IMR-90 (cell line): ENCODE data around the gene S100A2. TPM values are rescaled to one million over a fixed set of nuclear protein-coding genes. Genes with fewer than 3 reads are reported as not detected.
"Not testable (repeated sequence)": the region's sequence is repeated elsewhere in the genome, so short reads cannot be mapped to it uniquely, and the experiment has no call there.

ENCODE experiments used
- ATAC-seq: fragments of 200-7000 bp; cut with Tn5 transposase; 2 replicates; pipeline ENCODE4 v1.9.1; 2020; ENCODE audit warnings: low read depth, mild to moderate bottlenecking, moderate library complexity
- BruUV-seq: library from RNA; stranded (reverse); fragments of 400-500 nt; replicated peaks from 2 replicates; lab custom pipeline; 2021; lab: Mats Ljungman, UMichigan
- CTCF ChIA-PET: fragments of 300-600 bp; formaldehyde crosslinking; extraction: SDS; loops from one replicate; lab custom pipeline; 2021; ENCODE audit warnings: antibody characterized with exemption; lab: Yijun Ruan, JAX
- POLR2A ChIA-PET: fragments of 300-600 bp; sonication (Branson Sonifier 250); formaldehyde crosslinking; loops from one replicate; lab custom pipeline; 2022; ENCODE audit warnings: antibody characterized with exemption; ENCODE audit not compliant: unreplicated experiment; lab: Charles Lee
- DNase-seq: peaks from one replicate; pipeline ENCODE4 v3.0.0; 2013
- H2AFZ ChIP-seq: replicated peaks from 2 replicates; pipeline ENCODE3; 2013; ENCODE audit warnings: low read length, mild to moderate bottlenecking; ENCODE audit not compliant: poor library complexity
- H2AK5ac ChIP-seq: 2 replicates; pipeline ENCODE4 v1.6.1; 2013; ENCODE audit warnings: low read depth, low read length, inconsistent platforms
- H2AK9ac ChIP-seq: replicated peaks from 2 replicates; pipeline ENCODE3; 2013; ENCODE audit warnings: mild to moderate bottlenecking, low read depth, low read length, moderate library complexity; ENCODE audit not compliant: poor library complexity
- H2BK120ac ChIP-seq: 2 replicates; pipeline ENCODE4 v1.6.1; 2013; ENCODE audit warnings: low read depth, low read length, inconsistent platforms
- H2BK15ac ChIP-seq: 3 replicates; pipeline ENCODE4 v1.6.1; 2013; ENCODE audit warnings: low read depth, low read length, inconsistent platforms
- H2BK20ac ChIP-seq: 2 replicates; pipeline ENCODE4 v1.6.1; 2013; ENCODE audit warnings: low read depth, mild to moderate bottlenecking, inconsistent platforms, low read length, moderate library complexity
- H2BK5ac ChIP-seq: 2 replicates; pipeline ENCODE4 v1.6.1; 2013; ENCODE audit warnings: mild to moderate bottlenecking, low read depth, low read length, inconsistent platforms; ENCODE audit not compliant: poor library complexity, severe bottlenecking
- H3K14ac ChIP-seq: replicated peaks from 2 replicates; pipeline ENCODE4 v1.6.1; 2013; ENCODE audit warnings: low read depth, low read length, inconsistent platforms
- H3K18ac ChIP-seq: 2 replicates; pipeline ENCODE4 v1.6.1; 2013; ENCODE audit warnings: low read depth, low read length, control low read depth
- H3K23ac ChIP-seq: 2 replicates; pipeline ENCODE4 v1.6.1; 2013; ENCODE audit warnings: low read depth, low read length, inconsistent platforms
- H3K27ac ChIP-seq: 2 replicates; pipeline ENCODE4 v1.5.1; 2013; ENCODE audit warnings: mild to moderate bottlenecking, control low read depth, low read length; ENCODE audit not compliant: insufficient read depth
- H3K27me3 ChIP-seq: 2 replicates; pipeline ENCODE4 v1.6.1; 2013; ENCODE audit warnings: low read length; ENCODE audit not compliant: control insufficient read depth, insufficient read depth
- H3K36me3 ChIP-seq: 2 replicates; pipeline ENCODE4 v1.6.1; 2013; ENCODE audit warnings: low read length, mixed read lengths; ENCODE audit not compliant: control insufficient read depth, insufficient read depth
- H3K4ac ChIP-seq: 2 replicates; pipeline ENCODE4 v1.6.1; 2013; ENCODE audit warnings: low read depth, low read length, inconsistent platforms
- H3K4me1 ChIP-seq: 2 replicates; pipeline ENCODE4 v1.6.1; 2013; ENCODE audit warnings: low read length, mixed read lengths; ENCODE audit not compliant: control insufficient read depth, insufficient read depth
- H3K4me2 ChIP-seq: 2 replicates; pipeline ENCODE4 v1.6.1; 2013; ENCODE audit warnings: low read depth, mild to moderate bottlenecking, control low read depth, low read length, moderate library complexity
- H3K4me3 ChIP-seq: 2 replicates; pipeline ENCODE4 v1.5.1; 2013; ENCODE audit warnings: low read depth, mild to moderate bottlenecking, control low read depth, low read length, moderate library complexity; ENCODE audit not compliant: insufficient read depth
- H3K56ac ChIP-seq: 2 replicates; pipeline ENCODE4 v1.6.1; 2013; ENCODE audit warnings: low read length, inconsistent platforms; ENCODE audit not compliant: insufficient read depth; ENCODE audit errors: extremely low read depth
- H3K79me1 ChIP-seq, 2 experiments: 2 replicates each; pipeline ENCODE4 v1.6.1; 2013; ENCODE audit warnings: low read length in 2 of 2, inconsistent platforms in 1 of 2, low read depth in 1 of 2
- H3K9ac ChIP-seq: 2 replicates; pipeline ENCODE4 v1.6.1; 2013; ENCODE audit warnings: low read depth, low read length, control low read depth
- H3K9me1 ChIP-seq: 2 replicates; pipeline ENCODE4 v1.6.1; 2013; ENCODE audit warnings: low read length, inconsistent platforms; ENCODE audit not compliant: insufficient read depth
- H3K9me3 ChIP-seq: 2 replicates; pipeline ENCODE4 v1.6.1; 2013; ENCODE audit warnings: low read length; ENCODE audit not compliant: control insufficient read depth, insufficient read depth
- H4K20me1 ChIP-seq: 2 replicates; pipeline ENCODE4 v1.6.1; 2013; ENCODE audit warnings: low read length, inconsistent platforms; ENCODE audit not compliant: insufficient read depth
- H4K5ac ChIP-seq: 2 replicates; pipeline ENCODE4 v1.6.1; 2013; ENCODE audit warnings: mild to moderate bottlenecking, low read depth, low read length, control low read depth
- H4K8ac ChIP-seq, 2 experiments: 2 replicates each; pipeline ENCODE4 v1.6.1; 2013; ENCODE audit warnings: low read depth in 2 of 2, low read length in 2 of 2, control low read depth in 1 of 2, inconsistent platforms in 1 of 2
- H4K91ac ChIP-seq: 2 replicates; pipeline ENCODE4 v1.6.1; 2013; ENCODE audit warnings: low read depth, low read length, inconsistent platforms; ENCODE audit not compliant: insufficient read depth
- WGBS, 2 experiments: methylation state at CpG; one replicate each; pipeline versions ENCODE4 v1.1.5 to v1.1.7; 2013; ENCODE audit warnings: missing lambda C conversion rate in 2 of 2; ENCODE audit not compliant: insufficient read length in 1 of 2; ENCODE audit errors: extremely low coverage in 2 of 2; 5-methylcytosine and 5-hydroxymethylcytosine counted together
- dilution Hi-C: fragments of 300-500 bp; cut with HindIII; formaldehyde crosslinking; loops from one replicate; pipeline ENCODE4 v1.14.3; 2018; ENCODE audit warnings: low sequenced_read_pairs; ENCODE audit not compliant: unreplicated experiment
- in situ Hi-C: fragments of 300-500 bp; cut with MboI; formaldehyde crosslinking; loops from 3 replicates; pipeline ENCODE4 v1.14.3; 2019; ENCODE audit warnings: low sequenced_read_pairs, inconsistent platforms, mixed read lengths
- intact Hi-C: fragments of 100-400 bp; cut with micrococcal nuclease; formaldehyde crosslinking; loops from 2 replicates; pipeline ENCODE4 v1.10.0; 2022
- polyA plus RNA-seq, 3 experiments: library from polyadenylated mRNA; depleted of rRNA; stranded (reverse); fragments of >200 nt; gene quantifications; 2 replicates each; pipeline ENCODE4 v1.2.3, GENCODE V29; 2012; ENCODE audit warnings: low replicate concordance in 1 of 3
- total RNA-seq: library from RNA; depleted of rRNA; stranded (reverse); fragments of >200 nt; gene quantifications from 2 replicates; pipeline ENCODE4 v1.2.3, GENCODE V29; 2012

S100A2 gene
- total and polyA plus RNA-seq, 2 of the 4 experiments (the other 2 are of a cell fraction) = 3.6 to 7.9 TPM

DNA sequence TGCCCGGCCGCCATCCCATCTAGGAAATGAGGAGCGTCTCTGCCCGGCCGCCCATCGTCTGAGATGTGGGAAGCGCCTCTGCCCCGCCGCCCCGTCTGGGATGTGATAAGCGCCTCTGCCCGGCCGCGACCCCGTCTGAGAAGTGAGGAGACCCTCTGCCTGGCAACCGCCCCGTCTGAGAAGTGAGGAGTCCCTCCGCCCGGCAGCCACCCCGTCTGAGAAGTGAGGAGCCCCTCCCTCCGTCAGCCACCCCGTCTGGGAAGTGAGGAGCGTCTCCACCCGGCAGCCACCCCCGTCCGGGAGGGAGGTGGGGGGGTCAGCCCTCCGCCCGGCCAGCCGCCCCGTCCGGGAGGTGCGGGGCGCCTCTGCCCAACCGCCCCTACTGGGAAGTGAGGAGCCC is 17.2 kb upstream of the S100A2 start:
- BruUV-seq = not testable (repeated sequence)

More for the DNA sequence above, 17.2 kb upstream of the S100A2 start:
- H2BK15ac ChIP-seq, POLR2A ChIA-PET, H4K5ac ChIP-seq, H2AK5ac ChIP-seq, H2AK9ac ChIP-seq, H3K4ac ChIP-seq, H3K9me3 ChIP-seq, H4K20me1 ChIP-seq, DNase-seq, H3K4me2 ChIP-seq, in situ Hi-C loops, H3K23ac ChIP-seq, H4K8ac ChIP-seq, H2BK120ac ChIP-seq, H3K4me1 ChIP-seq, H2AFZ ChIP-seq, H3K27me3 ChIP-seq, H3K9me1 ChIP-seq, H3K36me3 ChIP-seq, dilution Hi-C loops, H3K9ac ChIP-seq, H3K27ac ChIP-seq, H4K91ac ChIP-seq, H3K56ac ChIP-seq, H2BK5ac ChIP-seq, CTCF ChIA-PET, H3K79me1 ChIP-seq, H3K18ac ChIP-seq, H2BK20ac ChIP-seq, ATAC-seq, intact Hi-C loops, H3K14ac ChIP-seq, H3K4me3 ChIP-seq: not testable (repeated sequence)
- WGBS, 2 experiments = 95% methylated on average over 6 of the region's 34 CpGs; no CpG with 5 or more reads in 1 of the 2 experiments
